K562 (cell line): ENCODE data around the gene TSC22D1. TPM values are rescaled to one million over a fixed set of nuclear protein-coding genes. Genes with fewer than 3 reads are reported as not detected.
A peak's percentile ranks its signal among the peaks of the same experiment; 100 is the strongest.

Source experiments
- ATAC-seq: fragments of 200-7000 bp; cut with Tn5 transposase; 3 replicates; pipeline ENCODE4 v1.9.1; 2020; ENCODE audit warnings: moderate library complexity
- BruUV-seq: library from RNA; stranded (reverse); fragments of 400-500 nt; replicated peaks from 2 replicates; lab custom pipeline; 2021; lab: Mats Ljungman, UMichigan
- CTCF ChIA-PET: fragments of 300-600 bp; formaldehyde crosslinking; extraction: SDS; loops from one replicate; lab custom pipeline; 2021; ENCODE audit warnings: low intra/inter-chr PET ratio; lab: Yijun Ruan, JAX
- POLR2A ChIA-PET: fragments of 300-600, 350-650 bp; sonication (Branson Sonifier 250); formaldehyde crosslinking; extraction: SDS; loops from one replicate; lab custom pipeline; 2021; ENCODE audit warnings: antibody characterized with exemption, inconsistent platforms; lab: Yijun Ruan, JAX
- DNase-seq, 4 experiments: peaks; one replicate each; pipeline versions ENCODE4 v3.0.0 to v3.0.0-alpha.2; 2011 to 2018; ENCODE audit warnings: low spot score in 3 of 4, mixed read lengths in 3 of 4; ENCODE audit errors: extremely low read depth in 1 of 4
- FAIRE-seq: peaks from 2 replicates; lab custom pipeline; 2011; peaks lifted over from hg19 to GRCh38; lab: Jason Lieb, UNC
- H2AFZ ChIP-seq: 2 replicates; pipeline ENCODE4 v1.6.0; 2011; ENCODE audit warnings: low read depth, low read length, control low read depth, inconsistent platforms
- H3K27ac ChIP-seq: fragments of 200-600 bp; 3 replicates; pipeline ENCODE4 v1.8.0; 2011; ENCODE audit warnings: low read depth, mild to moderate bottlenecking, control low read depth, inconsistent platforms, low read length, moderate library complexity, mixed read lengths; ENCODE audit errors: extremely low read depth
- H3K27me3 ChIP-seq, 2 experiments: fragments of 300-600 bp in 1 of 2; 2 replicates in 1 of 2; 3 replicates in 1 of 2; pipeline versions ENCODE4 v1.6.0 to v1.8.0; 2011; ENCODE audit warnings: inconsistent platforms in 2 of 2, low read length in 2 of 2, mild to moderate bottlenecking in 1 of 2, mixed read lengths in 1 of 2, moderate library complexity in 1 of 2; ENCODE audit not compliant: control insufficient read depth in 2 of 2, insufficient read depth in 2 of 2
- H3K36me3 ChIP-seq: fragments of 300-600 bp; 3 replicates; pipeline ENCODE4 v1.8.0; 2011; ENCODE audit warnings: mild to moderate bottlenecking, low read length, inconsistent platforms; ENCODE audit not compliant: control insufficient read depth, insufficient read depth
- H3K4me1 ChIP-seq, 2 experiments: fragments of 200-600 bp in 1 of 2; replicated peaks in 1 of 2; 2 replicates in 1 of 2; 3 replicates in 1 of 2; pipeline versions ENCODE4 v1.5.1 to v1.8.0; 2011; ENCODE audit warnings: inconsistent platforms in 2 of 2, low read length in 2 of 2, mild to moderate bottlenecking in 1 of 2, mixed read lengths in 1 of 2, moderate library complexity in 1 of 2; ENCODE audit not compliant: control insufficient read depth in 2 of 2, insufficient read depth in 2 of 2
- H3K4me2 ChIP-seq: 2 replicates; pipeline ENCODE4 v1.6.1; 2011; ENCODE audit warnings: low read length, control low read depth, inconsistent platforms, mixed read lengths; ENCODE audit not compliant: insufficient read depth
- H3K4me3 ChIP-seq: fragments of 200-600 bp; sonication (generic), shearing (Covaris generic); 2 replicates; pipeline ENCODE4 v1.5.1; 2016; ENCODE audit warnings: control low read depth, inconsistent platforms
- H3K79me2 ChIP-seq: fragments of 200-600 bp; 3 replicates; pipeline ENCODE4 v1.8.0; 2011; ENCODE audit warnings: low read length, inconsistent platforms; ENCODE audit not compliant: control insufficient read depth, insufficient read depth
- H3K9ac ChIP-seq, 2 experiments: 2 replicates each; pipeline versions ENCODE4 v1.6.0 to v1.6.1; 2011; ENCODE audit warnings: low read depth in 2 of 2, low read length in 2 of 2, control low read depth in 1 of 2, inconsistent platforms in 1 of 2, mild to moderate bottlenecking in 1 of 2, mixed read lengths in 1 of 2; ENCODE audit not compliant: insufficient read depth in 1 of 2
- H3K9me1 ChIP-seq: one replicate; pipeline ENCODE4 v1.6.0; 2011; ENCODE audit warnings: inconsistent platforms, mild to moderate bottlenecking, low read length, moderate library complexity; ENCODE audit not compliant: control insufficient read depth, insufficient read depth
- H3K9me3 ChIP-seq: replicated peaks from 2 replicates; pipeline ENCODE4 v1.5.1; 2011; ENCODE audit warnings: low read depth, low read length, inconsistent platforms; ENCODE audit not compliant: control insufficient read depth, insufficient read depth
- H4K20me1 ChIP-seq: replicated peaks from 2 replicates; pipeline ENCODE4 v1.6.1; 2011; ENCODE audit warnings: low read length, inconsistent platforms, mixed read lengths; ENCODE audit not compliant: control insufficient read depth, insufficient read depth
- CBX3 ChIP-seq, 2 experiments: IDR thresholded peaks; 1 replicate in 1 of 2; 2 replicates in 1 of 2; pipeline ENCODE4 v1.6.1; 2012; ENCODE audit warnings: inconsistent platforms in 2 of 2, low read length in 2 of 2, borderline replicate concordance in 1 of 2, control low read depth in 1 of 2
- EWSR1 ChIP-seq: fragments of 450-650 bp; IDR thresholded peaks from 2 replicates; pipeline ENCODE4 v1.6.1; 2018; ENCODE audit warnings: borderline replicate concordance, mild to moderate bottlenecking, low read depth, moderate library complexity; ENCODE audit not compliant: partially characterized antibody
- GTF2A2 ChIP-seq: IDR thresholded peaks from 2 replicates; pipeline ENCODE4 v1.6.1; 2016; ENCODE audit warnings: mild to moderate bottlenecking, missing genetic modification characterization, missing compliant biosample characterization
- L3MBTL2 ChIP-seq: fragments of 450-650 bp; IDR thresholded peaks from 2 replicates; pipeline ENCODE4 v1.6.1; 2016; ENCODE audit warnings: mild to moderate bottlenecking, moderate library complexity
- PTRF ChIP-seq: fragments of 450-650 bp; IDR thresholded peaks from 2 replicates; pipeline ENCODE4 v1.6.1; 2016; ENCODE audit warnings: mild to moderate bottlenecking, missing genetic modification characterization, missing compliant biosample characterization
- SMARCE1 ChIP-seq: fragments of 450-650 bp; IDR thresholded peaks from 2 replicates; pipeline ENCODE4 v1.7.1; 2016; ENCODE audit warnings: mild to moderate bottlenecking
- TBP ChIP-seq: optimal IDR thresholded peaks from 2 replicates; pipeline ENCODE3; 2011; ENCODE audit warnings: low read depth, low read length, improper control_type of control experiment
- U2AF1 ChIP-seq: fragments of 200-400 bp; formaldehyde crosslinking; optimal IDR thresholded peaks from 2 replicates; pipeline ENCODE3; 2017; ENCODE audit warnings: mild to moderate bottlenecking, low read depth, low read length, moderate library complexity
- ZC3H8 ChIP-seq: fragments of 450-650 bp; IDR thresholded peaks from 2 replicates; pipeline ENCODE4 v1.6.1; 2017
- ZNF232 ChIP-seq: sonication (generic); formaldehyde crosslinking; IDR thresholded peaks from 2 replicates; pipeline ENCODE4 v1.8.0; 2022; ENCODE audit warnings: mild to moderate bottlenecking, missing genetic modification reagents
- ZNF696 ChIP-seq: fragments of 250-450 bp; sonication (Bioruptor Pico); conservative IDR thresholded peaks from 2 replicates; pipeline ENCODE4 v1.4.0; 2020; ENCODE audit warnings: mild to moderate bottlenecking, moderate library complexity
- WGBS: fragments of 100-300 bp; shearing (Covaris generic); methylation state at CpG from one replicate; pipeline ENCODE4 v1.1.6; 2016; ENCODE audit warnings: low coverage, mixed read lengths; ENCODE audit not compliant: insufficient coverage; ENCODE audit errors: missing lambda C conversion rate; 5-methylcytosine and 5-hydroxymethylcytosine counted together
- in situ Hi-C: fragments of 300-500 bp; cut with MboI; formaldehyde crosslinking; loops from 4 replicates; pipeline ENCODE4 v1.15.0; 2018; ENCODE audit warnings: inconsistent platforms, mixed read lengths
- intact Hi-C: fragments of 100-400 bp; cut with micrococcal nuclease; formaldehyde crosslinking; loops from 2 replicates; pipeline ENCODE4 v1.14.2; 2022
- polyA plus RNA-seq, 8 experiments: library from polyadenylated mRNA; depleted of rRNA in 4 of 8; stranded (reverse) in 5 of 8; unstranded in 3 of 8; fragments of >200 nt; fragmentation: Nextera tagmentation in 2 of 8; fragmentation: Illumina TruSeq in 1 of 8; extraction: Ambion mirVana in 2 of 8; extraction: Trizol in 1 of 8; gene quantifications; 2 replicates each; pipeline versions ENCODE4 v1.2.1 to v1.2.3, GENCODE V29; 2011 to 2014; ENCODE audit warnings: inconsistent platforms in 1 of 8, missing spikeins in 1 of 8
- total RNA-seq, 7 experiments: library from RNA; depleted of rRNA in 6 of 7; stranded (reverse); fragments of >200 nt in 6 of 7; fragmentation: Illumina TruSeq in 2 of 7; extraction: Trizol in 2 of 7; gene quantifications; 2 replicates each; pipeline versions ENCODE4 v1.2.1 to v1.2.3, GENCODE V29; 2011 to 2021; ENCODE audit warnings: low replicate concordance in 1 of 7
- TF ChIP-seq, protein P1 (sequence below), 2 experiments: IDR thresholded peaks; 2 replicates each; pipeline ENCODE4 v1.6.1; 2011; ENCODE audit warnings: borderline replicate concordance in 1 of 2, control low read depth in 1 of 2, low read depth in 1 of 2, low read length in 1 of 2, mild to moderate bottlenecking in 1 of 2, mixed read lengths in 1 of 2, moderate library complexity in 1 of 2; ENCODE audit not compliant: insufficient read depth in 1 of 2, insufficient read length in 1 of 2, poor library complexity in 1 of 2, severe bottlenecking in 1 of 2; ENCODE audit errors: extremely low read depth in 1 of 2
- TF ChIP-seq, protein P2 (sequence below): fragments of 250-450 bp; sonication (Bioruptor Pico); IDR thresholded peaks from 2 replicates; pipeline ENCODE4 v1.4.0; 2020; ENCODE audit warnings: mild to moderate bottlenecking

Gene TSC22D1
- total and polyA plus RNA-seq, 9 of the 15 experiments (the other 6 are each of a cell fraction or from before 2014, with no cell fraction given): 2.6 to 19.8 (median 8.4) TPM

DNA sequence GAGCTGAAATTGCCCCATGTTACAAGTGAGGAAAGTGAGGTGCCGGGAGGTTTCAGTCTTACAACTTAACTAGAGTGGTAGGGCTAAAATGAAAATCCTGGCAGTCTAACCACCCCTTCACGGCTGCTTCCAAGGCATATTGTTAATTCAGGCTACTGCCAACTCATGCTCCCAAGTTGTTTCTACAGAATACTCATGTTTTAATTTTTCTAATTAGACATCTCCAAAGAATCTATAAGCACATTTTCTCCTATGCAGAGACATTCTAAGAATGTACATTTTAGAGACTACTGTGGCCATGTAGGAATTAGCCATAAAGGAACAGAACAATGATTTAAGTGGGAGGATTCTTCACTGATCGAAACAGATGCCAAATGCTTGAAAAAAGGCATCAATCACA, 7.0 kb upstream of the TSC22D1 start:
- DNase-seq: no peak
- H3K9me1 ChIP-seq: no peaks in the 10 kb centered on the region
- no TSS peak for BruUV-seq
- 31% methylated on average over 3 of the region's 3 CpGs for WGBS
- no peak overlapping the region for H3K4me2 ChIP-seq
- intact Hi-C loops: no loop called here
- H3K9ac ChIP-seq: no peak overlapping the region
- ChIA-PET CTCF (no interaction called here), POLR2A (interaction anchor here (0.6 kb wide), 1 partner anchor 432 kb away, joined by 3 read pairs; no protein-coding TSS in a partner anchor)
- H3K36me3 ChIP-seq: no peaks in the 10 kb centered on the region
- TF ChIP-seq, protein P1, sequence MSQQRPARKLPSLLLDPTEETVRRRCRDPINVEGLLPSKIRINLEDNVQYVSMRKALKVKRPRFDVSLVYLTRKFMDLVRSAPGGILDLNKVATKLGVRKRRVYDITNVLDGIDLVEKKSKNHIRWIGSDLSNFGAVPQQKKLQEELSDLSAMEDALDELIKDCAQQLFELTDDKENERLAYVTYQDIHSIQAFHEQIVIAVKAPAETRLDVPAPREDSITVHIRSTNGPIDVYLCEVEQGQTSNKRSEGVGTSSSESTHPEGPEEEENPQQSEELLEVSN (IDR thresholded peaks at IDR 0.05; ENCODE audit: borderline replicate concordance in 1 of 2, extremely low read depth in 1 of 2, insufficient read depth in 1 of 2, insufficient read length in 1 of 2, low read depth in 1 of 2, low read length in 1 of 2, poor library complexity in 1 of 2, severe bottlenecking in 1 of 2): no peak
- no peak for TF ChIP-seq GTF2A2 (tag)
- TF ChIP-seq EWSR1: no peak
- ATAC-seq: no peak
- H3K4me1 ChIP-seq: peaks cover 0 to under 1% of the 10 kb centered on the region in 2 experiments; a peak in 1 of 5 replicates
- H3K79me2 ChIP-seq: no peaks in the 10 kb centered on the region
- H2AFZ ChIP-seq: no peak overlapping the region
- no peak for FAIRE-seq
- no peak overlapping the region for H3K4me3 ChIP-seq
- no peaks in the 10 kb centered on the region for H3K27me3 ChIP-seq
- H3K9me3 ChIP-seq: no peaks in the 10 kb centered on the region
- H4K20me1 ChIP-seq: no peaks in the 10 kb centered on the region
- in situ Hi-C loops: no loop called here
- H3K27ac ChIP-seq: no peak overlapping the region

DNA sequence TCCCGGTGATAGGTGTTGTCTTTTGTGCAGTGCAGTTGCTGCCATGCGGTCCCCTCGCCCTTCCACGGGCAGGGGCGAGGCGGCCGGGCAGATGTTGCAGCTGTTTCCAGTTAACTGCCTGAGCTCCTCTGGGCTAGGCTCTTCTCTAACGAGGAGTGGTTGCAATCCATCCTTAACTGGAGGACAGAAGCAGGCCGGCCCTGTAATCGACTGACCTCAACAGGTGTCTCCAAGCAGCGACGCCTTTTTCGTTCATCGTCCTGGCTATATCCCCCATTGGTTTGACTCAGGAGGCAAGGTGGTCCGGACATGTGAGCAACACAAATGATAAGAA, 1.9 kb upstream of the TSC22D1 start:
- no peaks in the 10 kb centered on the region for H3K9me3 ChIP-seq
- ChIA-PET CTCF (no interaction called here), POLR2A (no interaction called here)
- peaks cover 0 to 25% of the 10 kb centered on the region in 2 experiments; a peak in 3 of 5 replicates for H3K4me1 ChIP-seq
- ATAC-seq (peak; percentile 4; the same call in 2 of the 3 replicates), DNase-seq (peak in 1 of 4 experiments; percentile 38), FAIRE-seq (peak; percentile 40)
- peak overlapping the region; percentile 83 for H3K4me2 ChIP-seq
- H3K36me3 ChIP-seq: no peaks in the 10 kb centered on the region
- peak overlapping the region; percentile 89 for H2AFZ ChIP-seq
- WGBS: 5% methylated on average over 11 of the region's 15 CpGs
- intact Hi-C loops: no loop called here
- no peaks in the 10 kb centered on the region for H3K27me3 ChIP-seq
- no peaks in the 10 kb centered on the region for H3K79me2 ChIP-seq
- no peaks in the 10 kb centered on the region for H4K20me1 ChIP-seq
- peak overlapping the region; percentile 83 for H3K27ac ChIP-seq
- BruUV-seq: no TSS peak
- peak overlapping the region; percentile 67 to 92 for H3K9ac ChIP-seq
- peak overlapping the region; percentile 70 for H3K4me3 ChIP-seq
- in situ Hi-C loops: no loop called here
- H3K9me1 ChIP-seq: no peaks in the 10 kb centered on the region
- TF ChIP-seq ZC3H8 (no peak), CBX3 (IDR thresholded peaks at IDR 0.05; ENCODE audit: borderline replicate concordance in 1 of 2, low read length in 2 of 2) (no peak), ZNF696 (no peak), ZNF232 (CRISPR knock-in tag) (no peak), PTRF (tag) (no peak), SMARCE1 (0 out of 2 replicates have a peak, but pooled peaks have one; percentile 51), TBP (no peak), U2AF1 (no peak), L3MBTL2 (peak; percentile 46; the same call in 1 of the 2 replicates)
- TF ChIP-seq, protein P2, sequence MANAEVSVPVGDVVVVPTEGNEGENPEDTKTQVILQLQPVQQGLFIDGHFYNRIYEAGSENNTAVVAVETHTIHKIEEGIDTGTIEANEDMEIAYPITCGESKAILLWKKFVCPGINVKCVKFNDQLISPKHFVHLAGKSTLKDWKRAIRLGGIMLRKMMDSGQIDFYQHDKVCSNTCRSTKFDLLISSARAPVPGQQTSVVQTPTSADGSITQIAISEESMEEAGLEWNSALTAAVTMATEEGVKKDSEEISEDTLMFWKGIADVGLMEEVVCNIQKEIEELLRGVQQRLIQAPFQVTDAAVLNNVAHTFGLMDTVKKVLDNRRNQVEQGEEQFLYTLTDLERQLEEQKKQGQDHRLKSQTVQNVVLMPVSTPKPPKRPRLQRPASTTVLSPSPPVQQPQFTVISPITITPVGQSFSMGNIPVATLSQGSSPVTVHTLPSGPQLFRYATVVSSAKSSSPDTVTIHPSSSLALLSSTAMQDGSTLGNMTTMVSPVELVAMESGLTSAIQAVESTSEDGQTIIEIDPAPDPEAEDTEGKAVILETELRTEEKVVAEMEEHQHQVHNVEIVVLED (CRISPR knock-in tag): no peak
